Measurements from ENCODE around the gene PIEZO1. TPM values are rescaled to one million over a fixed set of nuclear protein-coding genes. Genes with fewer than 3 reads are reported as not detected.

PIEZO1 gene, protein sequence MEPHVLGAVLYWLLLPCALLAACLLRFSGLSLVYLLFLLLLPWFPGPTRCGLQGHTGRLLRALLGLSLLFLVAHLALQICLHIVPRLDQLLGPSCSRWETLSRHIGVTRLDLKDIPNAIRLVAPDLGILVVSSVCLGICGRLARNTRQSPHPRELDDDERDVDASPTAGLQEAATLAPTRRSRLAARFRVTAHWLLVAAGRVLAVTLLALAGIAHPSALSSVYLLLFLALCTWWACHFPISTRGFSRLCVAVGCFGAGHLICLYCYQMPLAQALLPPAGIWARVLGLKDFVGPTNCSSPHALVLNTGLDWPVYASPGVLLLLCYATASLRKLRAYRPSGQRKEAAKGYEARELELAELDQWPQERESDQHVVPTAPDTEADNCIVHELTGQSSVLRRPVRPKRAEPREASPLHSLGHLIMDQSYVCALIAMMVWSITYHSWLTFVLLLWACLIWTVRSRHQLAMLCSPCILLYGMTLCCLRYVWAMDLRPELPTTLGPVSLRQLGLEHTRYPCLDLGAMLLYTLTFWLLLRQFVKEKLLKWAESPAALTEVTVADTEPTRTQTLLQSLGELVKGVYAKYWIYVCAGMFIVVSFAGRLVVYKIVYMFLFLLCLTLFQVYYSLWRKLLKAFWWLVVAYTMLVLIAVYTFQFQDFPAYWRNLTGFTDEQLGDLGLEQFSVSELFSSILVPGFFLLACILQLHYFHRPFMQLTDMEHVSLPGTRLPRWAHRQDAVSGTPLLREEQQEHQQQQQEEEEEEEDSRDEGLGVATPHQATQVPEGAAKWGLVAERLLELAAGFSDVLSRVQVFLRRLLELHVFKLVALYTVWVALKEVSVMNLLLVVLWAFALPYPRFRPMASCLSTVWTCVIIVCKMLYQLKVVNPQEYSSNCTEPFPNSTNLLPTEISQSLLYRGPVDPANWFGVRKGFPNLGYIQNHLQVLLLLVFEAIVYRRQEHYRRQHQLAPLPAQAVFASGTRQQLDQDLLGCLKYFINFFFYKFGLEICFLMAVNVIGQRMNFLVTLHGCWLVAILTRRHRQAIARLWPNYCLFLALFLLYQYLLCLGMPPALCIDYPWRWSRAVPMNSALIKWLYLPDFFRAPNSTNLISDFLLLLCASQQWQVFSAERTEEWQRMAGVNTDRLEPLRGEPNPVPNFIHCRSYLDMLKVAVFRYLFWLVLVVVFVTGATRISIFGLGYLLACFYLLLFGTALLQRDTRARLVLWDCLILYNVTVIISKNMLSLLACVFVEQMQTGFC (N-terminal part only)
- 100 to 1,000 TPM; 196 to 281 (median 206) TPM for total RNA-seq

DNA sequence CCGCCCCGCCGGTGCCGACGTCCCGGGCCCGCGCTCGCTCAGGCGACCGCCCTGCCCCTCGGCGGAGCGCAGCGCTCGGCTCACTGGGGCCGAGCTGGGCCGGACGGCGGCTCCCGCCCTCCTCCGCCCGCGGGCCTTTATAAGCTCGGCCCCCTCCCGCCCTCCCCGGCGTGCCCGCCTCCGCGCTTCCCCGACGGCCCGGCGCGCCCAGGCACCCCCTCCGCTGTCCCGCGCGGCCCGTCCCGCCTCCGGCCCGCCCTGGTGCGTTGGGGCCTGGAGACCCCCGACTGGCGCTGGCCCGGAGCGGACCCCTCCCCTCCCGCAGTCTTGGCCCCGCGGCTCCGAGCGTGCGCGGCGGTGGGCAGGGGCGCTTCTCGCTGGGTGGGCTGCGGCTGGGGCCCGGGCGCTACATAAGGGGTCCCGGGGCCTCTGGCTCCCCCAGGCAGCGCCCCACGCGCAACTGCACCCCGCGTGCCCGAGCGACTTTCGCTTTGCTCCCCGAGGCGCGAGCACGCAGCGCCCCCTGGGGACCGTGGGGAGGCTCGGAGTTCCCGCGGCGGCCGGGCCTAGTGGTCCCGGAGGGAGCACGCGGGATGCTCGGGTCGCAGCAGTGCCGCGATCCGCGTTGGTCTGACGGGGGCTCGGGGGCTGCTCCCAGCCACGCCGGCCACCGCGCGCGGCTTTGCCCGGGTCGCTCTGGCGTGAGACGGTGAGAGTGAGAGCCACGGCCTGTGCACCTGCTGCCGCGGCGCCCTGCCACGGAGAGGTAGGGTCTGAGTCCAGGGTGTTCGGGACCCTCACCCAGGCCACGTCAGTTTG is at the start of gene PIEZO1:
Gene PIEZO1, minus strand, starts transcription at position 115 of the 819 bp plus-strand sequence. CDS start 256 bp downstream, outside the sequence.
- H3K4me3 ChIP-seq (ENCODE audit: low read depth, poor library complexity, severe bottlenecking), result peak within 1 kb of the TSS; percentile 69
- intact Hi-C loops (cut with DNase I; ENCODE audit: low total_unique reads), result loop anchor here (5.0 kb wide), 1 partner anchor 48 kb away; no protein-coding TSS in a partner anchor
- WGBS, 2 donors, result 3 to 5% methylated on average over 18 to 35 of the region's 110 CpGs
- TF ChIP-seq, protein P1, sequence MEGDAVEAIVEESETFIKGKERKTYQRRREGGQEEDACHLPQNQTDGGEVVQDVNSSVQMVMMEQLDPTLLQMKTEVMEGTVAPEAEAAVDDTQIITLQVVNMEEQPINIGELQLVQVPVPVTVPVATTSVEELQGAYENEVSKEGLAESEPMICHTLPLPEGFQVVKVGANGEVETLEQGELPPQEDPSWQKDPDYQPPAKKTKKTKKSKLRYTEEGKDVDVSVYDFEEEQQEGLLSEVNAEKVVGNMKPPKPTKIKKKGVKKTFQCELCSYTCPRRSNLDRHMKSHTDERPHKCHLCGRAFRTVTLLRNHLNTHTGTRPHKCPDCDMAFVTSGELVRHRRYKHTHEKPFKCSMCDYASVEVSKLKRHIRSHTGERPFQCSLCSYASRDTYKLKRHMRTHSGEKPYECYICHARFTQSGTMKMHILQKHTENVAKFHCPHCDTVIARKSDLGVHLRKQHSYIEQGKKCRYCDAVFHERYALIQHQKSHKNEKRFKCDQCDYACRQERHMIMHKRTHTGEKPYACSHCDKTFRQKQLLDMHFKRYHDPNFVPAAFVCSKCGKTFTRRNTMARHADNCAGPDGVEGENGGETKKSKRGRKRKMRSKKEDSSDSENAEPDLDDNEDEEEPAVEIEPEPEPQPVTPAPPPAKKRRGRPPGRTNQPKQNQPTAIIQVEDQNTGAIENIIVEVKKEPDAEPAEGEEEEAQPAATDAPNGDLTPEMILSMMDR (IDR thresholded peaks at IDR 0.05), result peak in 1 of 3 donors; percentile 66
- TF ChIP-seq POLR2A (IDR thresholded peaks at IDR 0.05), result no peak
- peak in 1 of 2 donors; percentile 93 for DNase-seq (ENCODE audit: low spot score in 2 of 2)

DNA sequence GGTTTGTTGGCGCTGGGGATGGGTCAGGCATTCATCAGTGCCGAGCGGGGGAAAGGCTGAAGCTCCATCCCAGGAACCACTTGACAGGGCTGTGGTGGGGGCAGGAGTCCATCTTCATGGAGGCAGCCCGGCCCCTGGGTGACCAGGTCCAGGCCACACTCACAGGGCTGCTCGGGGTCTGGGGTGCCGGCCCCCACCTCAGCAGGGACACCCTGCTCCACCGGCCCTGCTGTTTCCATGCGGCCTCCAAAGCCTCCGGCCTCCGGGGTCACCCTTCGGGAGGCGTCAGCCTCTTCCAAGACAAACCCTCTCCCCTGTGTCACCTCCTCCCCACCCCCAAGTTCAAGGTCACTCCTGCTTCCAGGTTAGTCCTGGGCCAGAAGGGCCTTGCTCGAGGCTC is 49.6 kb upstream of the PIEZO1 start:
- no peak for DNase-seq (ENCODE audit: low spot score in 2 of 2)

DNA sequence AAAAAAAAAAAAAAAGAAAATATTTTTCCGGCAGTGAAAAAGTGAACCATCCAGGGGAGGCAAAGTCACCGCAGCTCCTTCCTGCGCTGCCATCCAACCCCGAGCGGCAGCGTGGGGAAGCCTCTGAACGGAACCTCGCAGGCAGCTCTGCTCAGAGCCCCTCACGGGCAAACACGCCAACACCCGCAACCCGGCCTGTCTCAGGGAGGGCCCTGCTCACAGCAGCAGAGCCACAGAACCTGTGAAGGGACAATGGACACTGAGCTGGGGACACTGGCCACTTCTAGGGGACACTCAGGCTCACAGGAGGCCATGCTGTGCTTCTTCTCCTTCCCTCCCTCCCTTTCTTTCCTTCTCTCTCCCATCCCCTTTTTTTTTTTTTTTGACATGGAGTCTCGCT is 48.1 kb upstream of the PIEZO1 start:
- no peak overlapping the region for H3K4me3 ChIP-seq (ENCODE audit: low read depth, poor library complexity, severe bottlenecking)
- intact Hi-C loops (cut with DNase I; ENCODE audit: low total_unique reads), result no loop called here
- DNase-seq (ENCODE audit: low spot score in 2 of 2), result no peak
- 95 to 96% methylated on average over 13 of the region's 13 CpGs for WGBS, 2 donors
- no peak for TF ChIP-seq POLR2A (IDR thresholded peaks at IDR 0.05)
- TF ChIP-seq, protein P1 (IDR thresholded peaks at IDR 0.05), result no peak

More for the DNA sequence above, 49.6 kb upstream of the PIEZO1 start:
- H3K4me3 ChIP-seq (ENCODE audit: low read depth, poor library complexity, severe bottlenecking), result no peak overlapping the region
- 90 to 98% methylated on average over 11 of the region's 13 CpGs for WGBS, 2 donors
- TF ChIP-seq POLR2A (IDR thresholded peaks at IDR 0.05), result no peak
- TF ChIP-seq, protein P1 (IDR thresholded peaks at IDR 0.05), result no peak
- intact Hi-C loops (cut with DNase I; ENCODE audit: low total_unique reads), result no loop called here

DNA sequence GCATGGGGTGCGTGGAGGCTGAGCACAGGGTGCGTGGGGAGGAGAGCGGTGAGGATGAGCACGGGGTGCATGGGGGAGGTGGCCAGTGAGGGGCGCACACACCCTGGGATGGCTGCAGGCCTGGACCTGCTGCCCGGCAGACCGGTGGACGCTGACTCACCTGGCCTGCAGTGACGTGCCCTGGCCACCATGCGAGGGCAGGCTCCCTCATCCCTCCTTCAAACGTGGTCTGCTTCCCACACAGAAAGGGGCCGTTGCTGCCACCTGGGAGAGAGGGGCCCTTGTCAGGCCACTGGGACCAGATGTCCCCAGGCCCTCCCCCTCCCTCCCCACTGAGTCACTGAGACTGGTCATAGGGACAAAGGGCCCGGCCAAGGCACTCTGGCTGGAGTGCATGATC is 46.8 kb upstream of the PIEZO1 start:
- 68 to 73% methylated on average over 9 to 13 of the region's 13 CpGs for WGBS, 2 donors
- no peak for DNase-seq (ENCODE audit: low spot score in 2 of 2)
- H3K4me3 ChIP-seq (ENCODE audit: low read depth, poor library complexity, severe bottlenecking), result no peak overlapping the region
- TF ChIP-seq POLR2A (IDR thresholded peaks at IDR 0.05), result no peak
- TF ChIP-seq, protein P1 (IDR thresholded peaks at IDR 0.05), result no peak
- intact Hi-C loops (cut with DNase I; ENCODE audit: low total_unique reads), result no loop called here

DNA sequence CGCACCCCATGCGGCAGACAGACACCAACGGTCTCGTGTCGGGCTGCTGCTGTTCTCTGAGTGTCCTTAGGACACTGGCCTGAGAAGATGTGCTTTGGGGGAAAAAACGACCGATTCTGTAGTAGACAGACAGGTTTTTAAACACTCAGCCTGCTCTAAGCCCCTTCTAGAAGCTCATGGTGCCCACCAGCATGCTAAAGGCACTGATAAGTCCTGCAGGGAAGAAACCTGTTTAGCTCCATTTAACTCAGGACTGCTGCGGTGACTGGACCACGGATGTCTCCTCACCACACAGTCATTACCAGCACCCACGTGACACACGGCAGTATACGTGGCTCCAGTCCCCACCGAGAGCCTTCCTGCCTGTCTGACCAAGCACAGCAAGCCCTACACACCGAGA is 45.8 kb upstream of the PIEZO1 start:
- TF ChIP-seq, protein P1 (IDR thresholded peaks at IDR 0.05), result no peak
- no peak for TF ChIP-seq POLR2A (IDR thresholded peaks at IDR 0.05)
- intact Hi-C loops (cut with DNase I; ENCODE audit: low total_unique reads), result no loop called here
- H3K4me3 ChIP-seq (ENCODE audit: low read depth, poor library complexity, severe bottlenecking), result no peak overlapping the region
- no peak for DNase-seq (ENCODE audit: low spot score in 2 of 2)
- WGBS, 2 donors, result 91 to 92% methylated on average over 14 of the region's 14 CpGs

All from lower leg skin (tissue), 4 donors.